ENCODE results near the gene CD302. TPM values are rescaled to one million over a fixed set of nuclear protein-coding genes. Genes with fewer than 3 reads are reported as not detected.
"Not testable (repeated sequence)": the region's sequence is repeated elsewhere in the genome, so short reads cannot be mapped to it uniquely, and the experiment has no call there.

CD302 gene
- total and polyA plus RNA-seq, 2 experiments from 2014 or later: 10.5 to 13.9 TPM

DNA sequence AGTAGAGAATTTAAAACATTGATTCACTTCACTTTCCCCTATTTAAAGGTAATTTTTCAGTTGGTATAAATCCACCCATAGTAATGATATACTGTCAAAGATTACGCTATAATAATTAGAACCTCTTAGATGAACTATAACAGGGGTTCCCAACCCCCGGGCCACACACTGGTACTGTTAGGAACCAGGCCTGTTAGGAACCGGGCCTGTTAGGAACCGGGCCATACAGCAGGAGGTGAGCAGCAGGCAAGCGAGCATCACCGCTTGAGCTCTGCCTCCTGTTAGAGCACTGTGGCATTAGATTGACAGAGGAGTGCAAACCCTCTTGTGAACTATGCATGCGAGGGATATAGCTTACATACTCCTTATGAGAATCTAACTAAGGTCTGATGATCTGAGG, 34.0 kb upstream of the CD302 start:
- 82 to 83% methylated on average over 7 of the region's 7 CpGs for WGBS, 2 experiments (ENCODE audit: low coverage in 1 of 2, low lambda C conversion rate in 2 of 2, missing lambda C conversion rate in 2 of 2)
- Histone ChIP-seq H3K27me3 (replicated peaks; ENCODE audit: insufficient read depth) (no peaks in the 10 kb centered on the region), H3K27ac (no peak overlapping the region), H3K4me1 (ENCODE audit: insufficient read depth) (no peaks in the 10 kb centered on the region), H2AFZ (no peak overlapping the region), H3K4me3 (no peak overlapping the region), H3K9me3 (ENCODE audit: low read depth) (no peaks in the 10 kb centered on the region), H4K20me1 (ENCODE audit: insufficient read depth) (no peaks in the 10 kb centered on the region), H3K9me2 (ENCODE audit: insufficient read depth) (no peaks in the 10 kb centered on the region), H3K9ac (no peak overlapping the region), H3K79me2 (ENCODE audit: insufficient read depth) (no peaks in the 10 kb centered on the region), H3K36me3 (ENCODE audit: low read depth) (no peaks in the 10 kb centered on the region), H3K4me2 (ENCODE audit: unreplicated experiment) (no peak overlapping the region), H3F3A (ENCODE audit: insufficient read depth) (no peaks in the 10 kb centered on the region)
- DNase-seq: no peak
- in situ Hi-C loops (cut with MboI): no loop called here
- TF ChIP-seq EZH2 (IDR thresholded peaks at IDR 0.05; ENCODE audit: insufficient read depth, poor library complexity, severe bottlenecking) (no peak), EZH2phosphoT487 (IDR thresholded peaks at IDR 0.05; ENCODE audit: insufficient read depth, low read depth) (no peak)

DNA sequence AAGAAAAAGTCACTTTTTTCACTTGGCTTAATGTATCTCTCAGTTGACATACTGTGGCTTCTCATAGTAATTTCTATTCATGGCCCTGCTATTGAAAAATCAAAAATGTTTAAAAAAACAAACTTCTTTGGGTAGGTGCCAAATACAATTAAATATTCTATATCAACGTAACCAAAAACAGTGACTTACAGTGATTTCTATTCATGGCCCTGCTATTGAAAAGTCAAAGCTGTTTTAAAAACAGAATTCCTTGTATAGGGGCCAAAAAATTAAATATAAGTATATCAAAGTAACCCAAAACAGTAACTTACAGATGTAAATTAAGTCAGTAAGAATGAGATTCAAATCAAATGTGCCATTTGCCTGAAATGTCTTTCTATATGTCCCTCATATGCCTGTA, 31.4 kb upstream of the CD302 start:
- TF ChIP-seq EZH2 (IDR thresholded peaks at IDR 0.05; ENCODE audit: insufficient read depth, poor library complexity, severe bottlenecking) (no peak), EZH2phosphoT487 (IDR thresholded peaks at IDR 0.05; ENCODE audit: insufficient read depth, low read depth) (no peak)
- Histone ChIP-seq H3K9me3 (ENCODE audit: low read depth) (no peaks in the 10 kb centered on the region), H3K4me1 (ENCODE audit: insufficient read depth) (no peaks in the 10 kb centered on the region), H3K4me3 (no peak overlapping the region), H3K4me2 (ENCODE audit: unreplicated experiment) (no peak overlapping the region), H3K9ac (no peak overlapping the region), H3K36me3 (ENCODE audit: low read depth) (no peaks in the 10 kb centered on the region), H3K27ac (no peak overlapping the region), H3F3A (ENCODE audit: insufficient read depth) (no peaks in the 10 kb centered on the region), H4K20me1 (ENCODE audit: insufficient read depth) (no peaks in the 10 kb centered on the region), H3K9me2 (ENCODE audit: insufficient read depth) (no peaks in the 10 kb centered on the region), H3K27me3 (replicated peaks; ENCODE audit: insufficient read depth) (no peaks in the 10 kb centered on the region), H3K79me2 (ENCODE audit: insufficient read depth) (no peaks in the 10 kb centered on the region), H2AFZ (no peak overlapping the region)
- WGBS, 2 experiments (ENCODE audit: low coverage in 1 of 2, low lambda C conversion rate in 2 of 2, missing lambda C conversion rate in 2 of 2): 65 to 70% methylated on average over 1 of the region's 1 CpG
- no peak for DNase-seq
- in situ Hi-C loops (cut with MboI): no loop called here

DNA sequence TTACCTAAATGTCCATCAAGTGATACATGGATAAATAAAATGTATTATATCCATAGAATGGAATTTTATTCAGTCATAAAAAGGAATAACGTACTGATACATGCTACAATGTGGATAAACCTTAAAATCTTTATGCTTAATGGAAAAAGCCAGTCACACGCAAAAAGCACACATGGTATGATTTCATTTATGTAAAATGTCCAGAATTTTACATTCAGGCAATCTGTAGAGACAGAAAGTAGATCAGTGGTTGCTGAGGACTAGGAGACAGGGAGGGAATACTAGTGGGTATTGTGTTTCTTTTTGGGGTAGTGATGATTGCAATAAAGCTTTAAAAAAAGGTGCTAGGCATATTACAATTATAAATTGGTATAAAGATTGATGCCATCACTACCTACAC, 30.7 kb upstream of the CD302 start:
- WGBS, 2 experiments (ENCODE audit: low coverage in 1 of 2, low lambda C conversion rate in 2 of 2, missing lambda C conversion rate in 2 of 2): 74 to 80% methylated on average over 2 of the region's 2 CpGs
- no peak for DNase-seq
- H2AFZ ChIP-seq: no peak overlapping the region
- no peaks in the 10 kb centered on the region for H3K79me2 ChIP-seq (ENCODE audit: insufficient read depth)
- H3K9me2 ChIP-seq (ENCODE audit: insufficient read depth): no peaks in the 10 kb centered on the region
- no peaks in the 10 kb centered on the region for H3K27me3 ChIP-seq (replicated peaks; ENCODE audit: insufficient read depth)
- no peaks in the 10 kb centered on the region for H3K36me3 ChIP-seq (ENCODE audit: low read depth)
- no peaks in the 10 kb centered on the region for H4K20me1 ChIP-seq (ENCODE audit: insufficient read depth)
- no peak overlapping the region for H3K4me3 ChIP-seq
- no peaks in the 10 kb centered on the region for H3K4me1 ChIP-seq (ENCODE audit: insufficient read depth)
- in situ Hi-C loops (cut with MboI): no loop called here
- no peaks in the 10 kb centered on the region for H3K9me3 ChIP-seq (ENCODE audit: low read depth)
- TF ChIP-seq EZH2phosphoT487 (IDR thresholded peaks at IDR 0.05; ENCODE audit: insufficient read depth, low read depth) (no peak), EZH2 (IDR thresholded peaks at IDR 0.05; ENCODE audit: insufficient read depth, poor library complexity, severe bottlenecking) (no peak)
- H3K9ac ChIP-seq: no peak overlapping the region
- no peaks in the 10 kb centered on the region for H3F3A ChIP-seq (ENCODE audit: insufficient read depth)
- H3K27ac ChIP-seq: no peak overlapping the region
- H3K4me2 ChIP-seq (ENCODE audit: unreplicated experiment): no peak overlapping the region

DNA sequence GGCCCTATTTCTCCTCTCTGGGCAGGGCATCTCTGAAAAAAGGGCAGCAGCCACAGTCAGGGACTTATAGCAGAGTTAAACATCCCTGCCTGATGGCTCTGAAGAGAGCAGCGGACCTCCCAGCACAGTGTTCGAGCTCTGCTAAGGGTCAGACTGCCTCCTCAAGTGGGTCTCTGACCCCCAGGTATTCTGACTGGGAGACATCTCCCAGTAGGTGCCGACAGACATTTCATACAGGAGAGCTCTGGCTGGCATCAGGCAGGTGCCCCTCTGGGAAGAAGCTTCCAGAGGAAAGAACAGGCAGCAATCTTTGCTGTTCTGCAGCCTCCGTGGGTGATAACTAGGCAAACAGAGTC, 24.4 kb upstream of the CD302 start:
- DNase-seq; in situ Hi-C loops (cut with MboI); H2AFZ ChIP-seq; H3K4me3 ChIP-seq; H3K9me3 ChIP-seq (ENCODE audit: low read depth); H3K27ac ChIP-seq; H3K36me3 ChIP-seq (ENCODE audit: low read depth); H3F3A ChIP-seq (ENCODE audit: insufficient read depth); H3K4me2 ChIP-seq (ENCODE audit: unreplicated experiment); H4K20me1 ChIP-seq (ENCODE audit: insufficient read depth); H3K9me2 ChIP-seq (ENCODE audit: insufficient read depth); H3K9ac ChIP-seq; H3K27me3 ChIP-seq (replicated peaks; ENCODE audit: insufficient read depth); H3K4me1 ChIP-seq (ENCODE audit: insufficient read depth); H3K79me2 ChIP-seq (ENCODE audit: insufficient read depth): not testable (repeated sequence)
- 73 to 76% methylated on average over 3 to 4 of the region's 4 CpGs for WGBS, 2 experiments (ENCODE audit: low coverage in 1 of 2, low lambda C conversion rate in 2 of 2, missing lambda C conversion rate in 2 of 2)

DNA sequence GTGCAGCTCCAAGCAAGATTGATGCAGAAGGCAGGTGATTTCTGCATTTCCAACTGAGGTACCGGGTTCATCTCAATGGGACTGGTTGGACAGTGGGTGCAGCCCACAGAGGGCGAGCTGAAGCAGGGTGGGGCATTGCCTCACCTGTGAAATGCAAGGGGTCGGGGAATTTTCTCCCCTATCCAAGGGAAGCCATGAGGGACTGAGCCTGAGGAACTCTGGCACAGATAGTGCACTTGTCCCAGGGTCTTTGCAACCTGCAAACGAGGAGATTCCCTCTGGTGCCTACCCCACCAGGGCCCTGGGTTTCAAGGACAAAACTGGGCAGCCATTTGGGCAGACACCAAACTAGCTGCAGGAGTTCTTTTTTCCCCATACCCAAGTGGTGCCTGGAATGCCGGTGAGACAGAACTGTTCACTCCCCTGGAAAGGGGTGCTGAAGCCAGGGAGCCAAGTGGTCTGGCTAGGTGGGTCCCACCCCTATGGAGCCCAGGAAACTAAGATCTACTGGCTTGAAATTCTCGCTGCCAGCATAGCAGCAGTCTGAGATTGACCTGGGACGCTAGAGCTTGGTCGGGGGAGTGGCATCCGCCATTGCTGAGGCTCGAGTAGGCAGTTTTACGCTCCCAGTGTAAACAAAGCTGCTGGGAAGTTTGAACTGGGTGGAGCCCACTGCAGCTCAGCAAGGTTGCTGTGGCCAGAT, 23.9 kb upstream of the CD302 start:
- H3K9ac ChIP-seq; H3K79me2 ChIP-seq (ENCODE audit: insufficient read depth); H2AFZ ChIP-seq; H3K9me3 ChIP-seq (ENCODE audit: low read depth); DNase-seq; H3K4me2 ChIP-seq (ENCODE audit: unreplicated experiment); H4K20me1 ChIP-seq (ENCODE audit: insufficient read depth); H3K9me2 ChIP-seq (ENCODE audit: insufficient read depth); H3K27ac ChIP-seq; H3K4me3 ChIP-seq; H3K27me3 ChIP-seq (replicated peaks; ENCODE audit: insufficient read depth); in situ Hi-C loops (cut with MboI); H3K4me1 ChIP-seq (ENCODE audit: insufficient read depth); H3F3A ChIP-seq (ENCODE audit: insufficient read depth); H3K36me3 ChIP-seq (ENCODE audit: low read depth): not testable (repeated sequence)
- WGBS, 2 experiments (ENCODE audit: low coverage in 1 of 2, low lambda C conversion rate in 2 of 2, missing lambda C conversion rate in 2 of 2): 62% methylated on average over 11 of the region's 11 CpGs

All from GM23248 (cell line).